Ishikawa (cell line): ENCODE results near the gene DDX49.

Experiments used
- CREB1 ChIP-seq: IDR thresholded peaks from 2 replicates; pipeline ENCODE4 v1.6.1; 2012; ENCODE audit warnings: low read depth
- EP300 ChIP-seq: IDR thresholded peaks from 2 replicates; pipeline ENCODE4 v1.6.1; 2012; ENCODE audit warnings: borderline replicate concordance
- FOXM1 ChIP-seq: IDR thresholded peaks from 2 replicates; pipeline ENCODE4 v1.6.1; 2012; ENCODE audit warnings: low read depth, borderline replicate concordance
- RAD21 ChIP-seq: IDR thresholded peaks from 2 replicates; pipeline ENCODE4 v1.6.1; 2012; ENCODE audit warnings: low read depth
- TAF1 ChIP-seq: IDR thresholded peaks from 2 replicates; pipeline ENCODE4 v1.6.1; 2012; ENCODE audit warnings: low read depth, mild to moderate bottlenecking
- TEAD4 ChIP-seq: IDR thresholded peaks from 2 replicates; pipeline ENCODE4 v1.6.1; 2012
- ZBTB7A ChIP-seq: IDR thresholded peaks from 2 replicates; pipeline ENCODE4 v1.6.1; 2012; ENCODE audit warnings: low read depth
- TF ChIP-seq, protein P1 (sequence below): IDR thresholded peaks from 2 replicates; pipeline ENCODE4 v1.6.1; 2012; ENCODE audit warnings: low read depth, mild to moderate bottlenecking
- TF ChIP-seq, protein P2 (sequence below): IDR thresholded peaks from 2 replicates; pipeline ENCODE4 v1.6.1; 2012
- TF ChIP-seq, protein P3 (sequence below): IDR thresholded peaks from 2 replicates; pipeline ENCODE4 v1.6.1; 2012

DNA sequence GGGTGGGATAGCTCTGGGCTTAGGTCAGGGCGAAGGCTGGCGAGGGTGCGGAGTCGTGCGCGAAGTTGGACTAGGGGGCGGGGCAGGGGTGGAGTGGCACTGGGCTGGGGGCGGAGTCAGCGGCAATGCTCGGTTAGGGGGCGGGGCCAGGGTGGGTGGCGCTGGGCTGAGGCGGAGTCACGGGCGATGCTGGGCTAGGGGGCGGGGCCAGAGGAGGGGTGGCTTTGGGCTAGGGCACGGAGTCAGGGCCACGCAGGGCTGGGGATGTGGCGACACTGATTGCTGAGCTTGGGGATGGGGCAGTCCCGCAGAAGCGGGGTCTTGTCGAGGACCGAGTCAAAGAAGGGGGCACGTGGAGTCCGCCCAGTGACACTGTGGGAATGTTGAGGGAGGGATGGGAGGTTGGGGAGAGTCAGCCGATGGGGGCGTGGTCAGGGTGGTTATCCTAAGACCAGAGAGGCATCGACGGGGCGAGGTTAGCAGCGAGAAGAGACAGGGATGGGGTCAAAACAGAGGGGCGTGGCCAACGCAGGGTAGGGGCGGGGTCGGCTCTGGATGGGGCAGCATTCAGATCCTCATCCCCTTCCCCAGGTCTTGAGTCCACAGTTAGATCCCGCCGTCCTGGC, 12.8 kb downstream of the DDX49 start:
- no peak for TF ChIP-seq TAF1
- no peak for TF ChIP-seq TEAD4
- no peak for TF ChIP-seq ZBTB7A
- TF ChIP-seq, protein P1, sequence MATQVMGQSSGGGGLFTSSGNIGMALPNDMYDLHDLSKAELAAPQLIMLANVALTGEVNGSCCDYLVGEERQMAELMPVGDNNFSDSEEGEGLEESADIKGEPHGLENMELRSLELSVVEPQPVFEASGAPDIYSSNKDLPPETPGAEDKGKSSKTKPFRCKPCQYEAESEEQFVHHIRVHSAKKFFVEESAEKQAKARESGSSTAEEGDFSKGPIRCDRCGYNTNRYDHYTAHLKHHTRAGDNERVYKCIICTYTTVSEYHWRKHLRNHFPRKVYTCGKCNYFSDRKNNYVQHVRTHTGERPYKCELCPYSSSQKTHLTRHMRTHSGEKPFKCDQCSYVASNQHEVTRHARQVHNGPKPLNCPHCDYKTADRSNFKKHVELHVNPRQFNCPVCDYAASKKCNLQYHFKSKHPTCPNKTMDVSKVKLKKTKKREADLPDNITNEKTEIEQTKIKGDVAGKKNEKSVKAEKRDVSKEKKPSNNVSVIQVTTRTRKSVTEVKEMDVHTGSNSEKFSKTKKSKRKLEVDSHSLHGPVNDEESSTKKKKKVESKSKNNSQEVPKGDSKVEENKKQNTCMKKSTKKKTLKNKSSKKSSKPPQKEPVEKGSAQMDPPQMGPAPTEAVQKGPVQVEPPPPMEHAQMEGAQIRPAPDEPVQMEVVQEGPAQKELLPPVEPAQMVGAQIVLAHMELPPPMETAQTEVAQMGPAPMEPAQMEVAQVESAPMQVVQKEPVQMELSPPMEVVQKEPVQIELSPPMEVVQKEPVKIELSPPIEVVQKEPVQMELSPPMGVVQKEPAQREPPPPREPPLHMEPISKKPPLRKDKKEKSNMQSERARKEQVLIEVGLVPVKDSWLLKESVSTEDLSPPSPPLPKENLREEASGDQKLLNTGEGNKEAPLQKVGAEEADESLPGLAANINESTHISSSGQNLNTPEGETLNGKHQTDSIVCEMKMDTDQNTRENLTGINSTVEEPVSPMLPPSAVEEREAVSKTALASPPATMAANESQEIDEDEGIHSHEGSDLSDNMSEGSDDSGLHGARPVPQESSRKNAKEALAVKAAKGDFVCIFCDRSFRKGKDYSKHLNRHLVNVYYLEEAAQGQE = no peak
- TF ChIP-seq, protein P2, sequence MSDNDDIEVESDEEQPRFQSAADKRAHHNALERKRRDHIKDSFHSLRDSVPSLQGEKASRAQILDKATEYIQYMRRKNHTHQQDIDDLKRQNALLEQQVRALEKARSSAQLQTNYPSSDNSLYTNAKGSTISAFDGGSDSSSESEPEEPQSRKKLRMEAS = 0 out of 2 replicates have a peak, but pooled peaks have one; percentile 24
- no peak for TF ChIP-seq RAD21
- TF ChIP-seq, protein P3, sequence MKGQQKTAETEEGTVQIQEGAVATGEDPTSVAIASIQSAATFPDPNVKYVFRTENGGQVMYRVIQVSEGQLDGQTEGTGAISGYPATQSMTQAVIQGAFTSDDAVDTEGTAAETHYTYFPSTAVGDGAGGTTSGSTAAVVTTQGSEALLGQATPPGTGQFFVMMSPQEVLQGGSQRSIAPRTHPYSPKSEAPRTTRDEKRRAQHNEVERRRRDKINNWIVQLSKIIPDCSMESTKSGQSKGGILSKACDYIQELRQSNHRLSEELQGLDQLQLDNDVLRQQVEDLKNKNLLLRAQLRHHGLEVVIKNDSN = no peak
- TF ChIP-seq FOXM1 = no peak
- no peak for TF ChIP-seq EP300
- TF ChIP-seq CREB1 = no peak
